H1 (cell line): Measurements from ENCODE around the gene AFF1. TPM values are rescaled to one million over a fixed set of nuclear protein-coding genes. Genes with fewer than 3 reads are reported as not detected.

ENCODE experiments used
- CTCF ChIA-PET: fragments of 300-600 bp; sonication (Branson Sonifier 250); formaldehyde crosslinking; loops from one replicate; lab custom pipeline; 2021; ENCODE audit not compliant: partially characterized antibody; lab: Charles Lee
- POLR2A ChIA-PET: fragments of 300-600 bp; sonication (Branson Sonifier 250); formaldehyde crosslinking; loops from one replicate; lab custom pipeline; 2021; ENCODE audit warnings: inconsistent platforms; ENCODE audit not compliant: partially characterized antibody; lab: Charles Lee
- DNase-seq, 2 experiments: peaks; one replicate each; pipeline versions ENCODE4 v3.0.0 to v3.0.0-alpha.2; 2010 to 2022; ENCODE audit warnings: low spot score in 2 of 2, low read depth in 1 of 2, mixed read lengths in 1 of 2
- FAIRE-seq: peaks from 2 replicates; lab custom pipeline; 2011; peaks lifted over from hg19 to GRCh38; lab: Jason Lieb, UNC
- H2AFZ ChIP-seq: 2 replicates; pipeline ENCODE4 v1.8.1; 2012; ENCODE audit warnings: low read length, inconsistent platforms
- H2AK5ac ChIP-seq: 2 replicates; pipeline ENCODE4 v1.6.1; 2013; ENCODE audit warnings: low read depth, low read length
- H2BK120ac ChIP-seq: replicated peaks from 2 replicates; pipeline ENCODE3; 2013; ENCODE audit warnings: low read depth, low read length, inconsistent platforms
- H2BK12ac ChIP-seq: 2 replicates; pipeline ENCODE4 v1.6.1; 2013; ENCODE audit warnings: low read depth, low read length
- H2BK15ac ChIP-seq: 2 replicates; pipeline ENCODE4 v1.6.1; 2013; ENCODE audit warnings: low read length
- H2BK20ac ChIP-seq: 2 replicates; pipeline ENCODE4 v1.6.1; 2013; ENCODE audit warnings: low read length
- H2BK5ac ChIP-seq: 2 replicates; pipeline ENCODE4 v1.6.1; 2013; ENCODE audit warnings: low read depth, low read length
- H3K14ac ChIP-seq: 2 replicates; pipeline ENCODE4 v1.6.1; 2013; ENCODE audit warnings: inconsistent platforms; ENCODE audit not compliant: insufficient read length
- H3K18ac ChIP-seq: 2 replicates; pipeline ENCODE4 v1.6.1; 2013; ENCODE audit warnings: low read length; ENCODE audit errors: extremely low read depth
- H3K23ac ChIP-seq: 2 replicates; pipeline ENCODE4 v1.6.1; 2013; ENCODE audit warnings: inconsistent platforms; ENCODE audit not compliant: insufficient read length
- H3K23me2 ChIP-seq: 2 replicates; pipeline ENCODE4 v1.6.1; 2013; ENCODE audit warnings: low read depth, low read length
- H3K27ac ChIP-seq: 2 replicates; pipeline ENCODE4 v1.6.1; 2011; ENCODE audit warnings: low read depth, low read length, inconsistent platforms
- H3K27me3 ChIP-seq, 4 experiments: replicated peaks in 1 of 4; 1 replicate in 1 of 4; 2 replicates in 3 of 4; pipeline versions ENCODE4 v1.6.1 to v1.8.1; 2011 to 2013; ENCODE audit warnings: low read length in 3 of 4, mild to moderate bottlenecking in 3 of 4, inconsistent platforms in 2 of 4, mixed read lengths in 2 of 4, moderate library complexity in 1 of 4; ENCODE audit not compliant: control insufficient read depth in 3 of 4, insufficient read depth in 3 of 4; ENCODE audit errors: extremely low read depth in 1 of 4
- H3K36me3 ChIP-seq, 4 experiments: 2 replicates each; pipeline versions ENCODE4 v1.6.1 to v1.8.1; 2011 to 2013; ENCODE audit warnings: mild to moderate bottlenecking in 4 of 4, low read length in 3 of 4, moderate library complexity in 2 of 4, control low read depth in 1 of 4, inconsistent platforms in 1 of 4; ENCODE audit not compliant: insufficient read depth in 4 of 4, control insufficient read depth in 2 of 4
- H3K4ac ChIP-seq: replicated peaks from 2 replicates; pipeline ENCODE3; 2013; ENCODE audit warnings: low read length, low read depth, mixed read lengths, inconsistent platforms; ENCODE audit not compliant: insufficient read length
- H3K4me1 ChIP-seq, 4 experiments: replicated peaks in 1 of 4; 1 replicate in 1 of 4; 2 replicates in 3 of 4; pipeline versions ENCODE4 v1.6.1 to v1.8.1; 2011 to 2013; ENCODE audit warnings: low read length in 3 of 4, inconsistent platforms in 2 of 4, mixed read lengths in 1 of 4; ENCODE audit not compliant: insufficient read depth in 4 of 4, control insufficient read depth in 3 of 4
- H3K4me2 ChIP-seq, 2 experiments: 2 replicates each; pipeline versions ENCODE4 v1.6.1 to v1.8.1; 2011 to 2013; ENCODE audit warnings: low read depth in 2 of 2, low read length in 2 of 2, control low read depth in 1 of 2, inconsistent platforms in 1 of 2, mild to moderate bottlenecking in 1 of 2; ENCODE audit not compliant: insufficient read depth in 1 of 2
- H3K4me3 ChIP-seq, 4 experiments: fragments of 200-600, 300-600 bp in 1 of 4; sonication (generic), shearing (Covaris generic), sonication (Bioruptor Twin) in 1 of 4; 2 replicates each; pipeline versions ENCODE4 v1.5.1 to v1.8.1; 2011 to 2016; ENCODE audit warnings: low read length in 4 of 4, low read depth in 3 of 4, control low read depth in 2 of 4, inconsistent platforms in 2 of 4, mild to moderate bottlenecking in 2 of 4, mixed read lengths in 1 of 4, moderate library complexity in 1 of 4; ENCODE audit not compliant: insufficient read depth in 2 of 4; ENCODE audit errors: extremely low read depth in 1 of 4
- H3K56ac ChIP-seq: replicated peaks from 2 replicates; pipeline ENCODE3; 2013; ENCODE audit warnings: low read depth, mild to moderate bottlenecking, mixed read lengths, low read length, inconsistent platforms; ENCODE audit not compliant: insufficient read length
- H3K79me1 ChIP-seq: 2 replicates; pipeline ENCODE4 v1.6.1; 2013; ENCODE audit warnings: low read depth, low read length, control low read depth
- H3K79me2 ChIP-seq, 2 experiments: 2 replicates each; pipeline versions ENCODE4 v1.6.1 to v1.8.1; 2012 to 2013; ENCODE audit warnings: low read length in 2 of 2, mild to moderate bottlenecking in 2 of 2, inconsistent platforms in 1 of 2; ENCODE audit not compliant: insufficient read depth in 2 of 2, control insufficient read depth in 1 of 2
- H3K9ac ChIP-seq, 4 experiments: replicated peaks in 1 of 4; 1 replicate in 1 of 4; 2 replicates in 3 of 4; pipeline versions ENCODE4 v1.6.1 to v1.8.1; 2011 to 2013; ENCODE audit warnings: low read depth in 3 of 4, low read length in 3 of 4, control low read depth in 2 of 4, mild to moderate bottlenecking in 2 of 4, moderate library complexity in 2 of 4, inconsistent platforms in 1 of 4; ENCODE audit errors: extremely low read depth in 1 of 4
- H3K9me3 ChIP-seq, 2 experiments: 2 replicates each; pipeline versions ENCODE4 v1.6.1 to v1.8.1; 2012 to 2013; ENCODE audit warnings: mild to moderate bottlenecking in 2 of 2, moderate library complexity in 2 of 2, control low read depth in 1 of 2, inconsistent platforms in 1 of 2, low read depth in 1 of 2, low read length in 1 of 2, mixed read lengths in 1 of 2; ENCODE audit not compliant: insufficient read depth in 2 of 2
- H4K20me1 ChIP-seq, 2 experiments: replicated peaks in 1 of 2; 2 replicates each; pipeline versions ENCODE3 to v1.8.1; 2011 to 2013; ENCODE audit warnings: inconsistent platforms in 2 of 2, low read length in 2 of 2, mild to moderate bottlenecking in 1 of 2; ENCODE audit not compliant: insufficient read depth in 2 of 2, control insufficient read depth in 1 of 2
- H4K5ac ChIP-seq: 2 replicates; pipeline ENCODE4 v1.6.1; 2013; ENCODE audit warnings: low read length, low read depth, mixed read lengths, inconsistent platforms; ENCODE audit not compliant: insufficient read length
- H4K8ac ChIP-seq: 2 replicates; pipeline ENCODE4 v1.8.0; 2013; ENCODE audit warnings: mild to moderate bottlenecking, moderate library complexity, low read length, inconsistent platforms; ENCODE audit not compliant: insufficient read depth; ENCODE audit errors: extremely low read depth
- H4K91ac ChIP-seq: replicated peaks from 2 replicates; pipeline ENCODE3; 2013; ENCODE audit warnings: low read length, mixed read lengths, inconsistent platforms; ENCODE audit not compliant: insufficient read length
- BCL11A ChIP-seq, 2 experiments: IDR thresholded peaks; one replicate each; pipeline ENCODE4 v1.6.1; 2011; ENCODE audit warnings: low read depth in 2 of 2, low read length in 2 of 2, mild to moderate bottlenecking in 2 of 2
- GTF2F1 ChIP-seq: IDR thresholded peaks from 2 replicates; pipeline ENCODE4 v1.6.1; 2012; ENCODE audit warnings: low read depth, low read length, improper control_type of control experiment, borderline replicate concordance
- JUN ChIP-seq: IDR thresholded peaks from 2 replicates; pipeline ENCODE4 v1.6.1; 2011; ENCODE audit warnings: low read depth, mild to moderate bottlenecking, improper control_type of control experiment, low read length
- KDM4A ChIP-seq: IDR thresholded peaks from one replicate; pipeline ENCODE4 v1.7.1; 2012; ENCODE audit warnings: low read depth, mild to moderate bottlenecking, moderate library complexity, low read length, inconsistent platforms; ENCODE audit not compliant: severe bottlenecking
- NANOG ChIP-seq: IDR thresholded peaks from 2 replicates; pipeline ENCODE4 v1.6.1; 2011; ENCODE audit warnings: low read length, low read depth, mild to moderate bottlenecking, inconsistent platforms; ENCODE audit not compliant: insufficient read depth, poor library complexity, severe bottlenecking
- PHF8 ChIP-seq: fragments of 200-600 bp; sonication (generic); conservative IDR thresholded peaks from 2 replicates; pipeline ENCODE4 v1.7.1; 2012; ENCODE audit warnings: low read depth, mild to moderate bottlenecking, inconsistent platforms, low read length, moderate library complexity
- POU5F1 ChIP-seq: IDR thresholded peaks from 2 replicates; pipeline ENCODE4 v1.6.1; 2011; ENCODE audit warnings: low read depth, mild to moderate bottlenecking, low read length, moderate library complexity
- RAD21 ChIP-seq, 2 experiments: IDR thresholded peaks in 1 of 2; conservative IDR thresholded peaks in 1 of 2; 2 replicates each; pipeline ENCODE4 v1.6.1; 2011; ENCODE audit warnings: low read depth in 2 of 2, low read length in 2 of 2, improper control_type of control experiment in 1 of 2, inconsistent platforms in 1 of 2, mild to moderate bottlenecking in 1 of 2, moderate library complexity in 1 of 2
- TAF1 ChIP-seq: IDR thresholded peaks from 2 replicates; pipeline ENCODE4 v1.6.1; 2011; ENCODE audit warnings: mild to moderate bottlenecking, low read depth, low read length
- WGBS, 2 experiments: shearing (Covaris generic) in 1 of 2; methylation state at CpG; one replicate each; pipeline versions ENCODE4 v1.1.6 to v1.1.7; 2013 to 2015; ENCODE audit warnings: low lambda C conversion rate in 2 of 2, mixed read lengths in 2 of 2, inconsistent platforms in 1 of 2, low coverage in 1 of 2, missing lambda C conversion rate in 1 of 2; ENCODE audit not compliant: insufficient replicate concordance in 2 of 2, insufficient coverage in 1 of 2, insufficient read length in 1 of 2; ENCODE audit errors: extremely low coverage in 1 of 2, missing lambda C conversion rate in 1 of 2; 5-methylcytosine and 5-hydroxymethylcytosine counted together
- polyA plus RNA-seq, 7 experiments: library from polyadenylated mRNA; depleted of rRNA in 3 of 7; stranded (reverse) in 5 of 7; unstranded in 2 of 7; fragments of >200 nt in 5 of 7; fragments of 200-250 nt in 2 of 7; gene quantifications; 1 replicate in 5 of 7; 2 replicates in 1 of 7; 4 replicates in 1 of 7; pipeline versions ENCODE4 v1.2.1 to v1.2.3, GENCODE V29; 2011 to 2013; ENCODE audit warnings: missing spikeins in 2 of 7, mixed read lengths in 2 of 7
- total RNA-seq: library from RNA; stranded (reverse); fragmentation: NEBNext Ultra II Directional; extraction: Animal tissue kit (Norgen Biotek cat#: 25700); gene quantifications from 2 replicates; pipeline ENCODE4 v1.2.1, GENCODE V29; 2021
- TF ChIP-seq, protein P1 (sequence below), 3 experiments: IDR thresholded peaks; 1 replicate in 2 of 3; 2 replicates in 1 of 3; pipeline versions ENCODE4 v1.5.1 to v1.6.1; 2011; ENCODE audit warnings: low read length in 3 of 3, mild to moderate bottlenecking in 3 of 3, inconsistent platforms in 2 of 3, low read depth in 1 of 3, moderate library complexity in 1 of 3; ENCODE audit not compliant: insufficient read depth in 1 of 3; ENCODE audit errors: control extremely low read depth in 1 of 3

Gene AFF1
- total and polyA plus RNA-seq, 2 of the 8 experiments (the other 6 are each of a cell fraction or from before 2014, with no cell fraction given), result 14.8 to 85.5 TPM

DNA sequence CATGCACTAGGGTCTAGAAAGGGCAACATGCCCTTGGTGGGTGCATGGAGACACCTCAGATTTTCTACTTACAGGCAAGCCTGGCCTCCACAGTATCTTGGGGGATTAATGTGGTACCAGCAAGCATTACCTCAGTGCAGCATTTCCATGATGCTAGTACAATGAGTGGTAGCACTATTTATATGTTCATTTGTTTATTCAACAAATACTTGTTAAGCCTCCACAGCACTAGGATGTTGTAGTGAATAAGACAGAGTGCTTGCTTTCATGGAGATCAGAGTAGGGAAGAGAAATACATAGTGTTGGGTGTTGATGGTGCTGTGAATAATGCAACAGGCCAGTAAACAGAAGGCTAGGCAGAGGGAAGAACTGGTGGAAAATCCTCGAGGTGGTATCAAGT lies 152.2 kb downstream of the AFF1 start:
- Histone ChIP-seq H3K79me1 (0 out of 2 replicates have a peak, but pooled peaks cover 2% of the 10 kb centered on the region), H2BK12ac (0 out of 2 replicates have a peak overlapping the region, but pooled peaks have one; percentile 2), H4K91ac (no peak overlapping the region), H3K9ac (no peak overlapping the region), H4K5ac (no peak overlapping the region), H2AFZ (no peak overlapping the region), H3K18ac (0 out of 2 replicates have a peak overlapping the region, but pooled peaks have one; percentile 16), H3K36me3 (peaks cover 0 to 27% (median 5%) of the 10 kb centered on the region in 4 experiments; a peak in 3 of 8 replicates), H3K4me3 (no peak overlapping the region), H3K56ac (no peak overlapping the region), H3K4me1 (no peaks in the 10 kb centered on the region), H3K23me2 (0 out of 2 replicates have a peak, but pooled peaks cover 4% of the 10 kb centered on the region), H2BK5ac (peak overlapping the region; percentile 31; the same call in 1 of the 2 replicates), H3K23ac (no peak overlapping the region), H2BK120ac (no peak overlapping the region), H3K27me3 (no peaks in the 10 kb centered on the region), H4K20me1 (peaks cover 0 to 2% of the 10 kb centered on the region in 2 experiments), H3K79me2 (peaks cover 0 to 15% of the 10 kb centered on the region in 2 experiments; a peak in 3 of 4 replicates), H3K4me2 (no peak overlapping the region), H2BK20ac (no peak overlapping the region), H3K4ac (no peak overlapping the region), H4K8ac (no peak overlapping the region), H3K9me3 (no peaks in the 10 kb centered on the region), H3K14ac (no peak overlapping the region), H3K27ac (no peak overlapping the region), H2BK15ac (no peak overlapping the region), H2AK5ac (peak overlapping the region; percentile 75; the same call in 1 of the 2 replicates)
- FAIRE-seq (no peak), DNase-seq (no peak)
- CTCF ChIA-PET, result interaction anchor here (0.5 to 1.0 kb wide), 3 partner anchors 44 to 458 kb away, joined by 3 read pairs; no protein-coding TSS in a partner anchor
- whole genome bisulfite sequencing, 2 experiments, result 75% methylated on average over 1 of the region's 1 CpG; no CpG with 5 or more reads in 1 of the 2 experiments
- POLR2A ChIA-PET, result interaction anchor here (1.5 kb wide), 1 partner anchor 19 kb away, joined by 3 read pairs; no protein-coding TSS in a partner anchor
- TF ChIP-seq POU5F1, result no peak
- TF ChIP-seq JUN, result no peak
- TF ChIP-seq GTF2F1, result no peak
- no peak for TF ChIP-seq BCL11A (IDR thresholded peaks at IDR 0.05; ENCODE audit: low read depth in 2 of 2, low read length in 2 of 2)
- TF ChIP-seq, protein P1, sequence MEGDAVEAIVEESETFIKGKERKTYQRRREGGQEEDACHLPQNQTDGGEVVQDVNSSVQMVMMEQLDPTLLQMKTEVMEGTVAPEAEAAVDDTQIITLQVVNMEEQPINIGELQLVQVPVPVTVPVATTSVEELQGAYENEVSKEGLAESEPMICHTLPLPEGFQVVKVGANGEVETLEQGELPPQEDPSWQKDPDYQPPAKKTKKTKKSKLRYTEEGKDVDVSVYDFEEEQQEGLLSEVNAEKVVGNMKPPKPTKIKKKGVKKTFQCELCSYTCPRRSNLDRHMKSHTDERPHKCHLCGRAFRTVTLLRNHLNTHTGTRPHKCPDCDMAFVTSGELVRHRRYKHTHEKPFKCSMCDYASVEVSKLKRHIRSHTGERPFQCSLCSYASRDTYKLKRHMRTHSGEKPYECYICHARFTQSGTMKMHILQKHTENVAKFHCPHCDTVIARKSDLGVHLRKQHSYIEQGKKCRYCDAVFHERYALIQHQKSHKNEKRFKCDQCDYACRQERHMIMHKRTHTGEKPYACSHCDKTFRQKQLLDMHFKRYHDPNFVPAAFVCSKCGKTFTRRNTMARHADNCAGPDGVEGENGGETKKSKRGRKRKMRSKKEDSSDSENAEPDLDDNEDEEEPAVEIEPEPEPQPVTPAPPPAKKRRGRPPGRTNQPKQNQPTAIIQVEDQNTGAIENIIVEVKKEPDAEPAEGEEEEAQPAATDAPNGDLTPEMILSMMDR (IDR thresholded peaks at IDR 0.05; ENCODE audit: control extremely low read depth in 1 of 3, insufficient read depth in 1 of 3, low read depth in 1 of 3, low read length in 3 of 3), result no peak
- TF ChIP-seq NANOG, result no peak
- TF ChIP-seq KDM4A, result no peak
- TF ChIP-seq PHF8, result no peak
- no peak for TF ChIP-seq TAF1
- no peak for TF ChIP-seq RAD21 (IDR thresholded peaks at IDR 0.05 in 1 of 2, conservative IDR thresholded peaks at IDR 0.05 in 1 of 2; ENCODE audit: low read depth in 2 of 2, low read length in 2 of 2)
